Subcutaneous preadipocyte (primary cell): ENCODE measurements around the gene FOXC2. TPM values are rescaled to one million over a fixed set of nuclear protein-coding genes. Genes with fewer than 3 reads are reported as not detected.

ENCODE experiments used
- total RNA-seq: library from RNA; depleted of rRNA; stranded (reverse); fragments of >200 nt; gene quantifications from 2 replicates; pipeline ENCODE4 v1.2.3, GENCODE V29; 2012

FOXC2 gene
- total RNA-seq, result 1.1 and 4.5 TPM in 2 replicates

GRCh38 chr16:86566601-86566965, at the start of gene FOXC2:
TSS of gene FOXC2 (plus strand) at chr16:86566829. CDS start at chr16:86567336, 507 bp downstream.

DNA sequence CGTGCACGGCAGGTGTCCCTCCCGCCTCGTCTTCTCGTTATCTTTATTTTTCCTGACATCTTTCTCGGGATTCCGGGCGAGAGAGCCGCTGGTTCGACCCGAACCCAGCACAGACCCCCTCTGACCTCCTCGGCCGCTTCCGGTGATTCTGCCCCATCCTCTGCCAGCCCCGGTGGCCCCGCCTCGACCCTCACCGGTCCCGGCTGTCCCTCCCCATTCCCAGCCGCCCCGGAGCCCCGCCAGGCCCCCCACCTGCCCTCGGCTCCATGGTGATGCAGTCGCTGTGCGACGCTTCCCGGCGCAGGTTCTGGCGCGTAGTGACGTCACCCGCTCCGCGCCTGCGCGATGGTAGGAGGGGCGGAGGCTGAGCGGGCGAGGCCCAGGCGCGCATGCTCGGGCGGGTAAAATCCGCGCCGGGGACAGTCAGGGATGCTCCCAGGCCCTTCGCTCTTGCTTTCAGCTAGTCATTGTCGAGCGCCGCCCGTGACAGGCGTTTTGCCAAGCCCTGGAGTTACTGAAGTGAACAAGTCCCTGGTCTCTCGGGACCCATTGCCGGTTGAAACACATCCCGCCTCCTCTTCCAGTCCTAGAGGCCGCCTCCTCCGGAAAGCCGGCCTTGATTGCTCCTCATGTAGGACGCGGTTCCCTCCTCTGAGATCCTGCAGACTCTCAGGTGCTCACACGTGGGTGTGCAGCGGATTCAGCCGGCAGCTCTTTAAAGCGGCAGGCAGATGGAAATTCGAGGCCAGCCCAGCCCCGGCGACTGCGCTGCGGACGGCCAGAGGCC, 11.5 kb upstream of the FOXC2 start, which contains the start of gene MTHFSD:
MTHFSD (minus strand) TSS at position 319 of the 787 bp plus-strand sequence; CDS start at position 268, 51 bp downstream.

GRCh38 chr16:86578061-86578599, 11.5 kb downstream of the FOXC2 start, which contains the start of gene FOXL1:
TSS of gene FOXL1 (plus strand) at chr16:86578549. CDS start at chr16:86578724, 175 bp downstream.

Other genes with a start within 250 kb of the FOXC2 start
- gene FOXF1, start 56.3 kb upstream of the FOXC2 start, total RNA-seq, result under 0.01 and 1.6 TPM in 2 replicates
- 16.5 and 19.9 TPM in 2 replicates for gene MTHFSD, start 11.6 kb upstream of the FOXC2 start, total RNA-seq
- 14.0 and 32.6 TPM in 2 replicates for gene FOXL1, start 11.7 kb downstream of the FOXC2 start, total RNA-seq